ENCODE results near the gene INPP5J.
"Not testable (repeated sequence)": the region's sequence is repeated elsewhere in the genome, so short reads cannot be mapped to it uniquely, and the experiment has no call there.

- TF ChIP-seq SIN3A, RFX5 (IDR thresholded peaks at IDR 0.05; ENCODE audit: low read depth, low read length): not testable (repeated sequence)
Measured at GRCh38 chr22:31073125-31073524, 49.6 kb upstream of the INPP5J start.

Data from GM12878 (cell line).